Measurements from ENCODE around the gene INHBE. TPM values are rescaled to one million over a fixed set of nuclear protein-coding genes. Genes with fewer than 3 reads are reported as not detected.

INHBE gene
- polyA plus RNA-seq, 1 experiment: 10.8 TPM

DNA sequence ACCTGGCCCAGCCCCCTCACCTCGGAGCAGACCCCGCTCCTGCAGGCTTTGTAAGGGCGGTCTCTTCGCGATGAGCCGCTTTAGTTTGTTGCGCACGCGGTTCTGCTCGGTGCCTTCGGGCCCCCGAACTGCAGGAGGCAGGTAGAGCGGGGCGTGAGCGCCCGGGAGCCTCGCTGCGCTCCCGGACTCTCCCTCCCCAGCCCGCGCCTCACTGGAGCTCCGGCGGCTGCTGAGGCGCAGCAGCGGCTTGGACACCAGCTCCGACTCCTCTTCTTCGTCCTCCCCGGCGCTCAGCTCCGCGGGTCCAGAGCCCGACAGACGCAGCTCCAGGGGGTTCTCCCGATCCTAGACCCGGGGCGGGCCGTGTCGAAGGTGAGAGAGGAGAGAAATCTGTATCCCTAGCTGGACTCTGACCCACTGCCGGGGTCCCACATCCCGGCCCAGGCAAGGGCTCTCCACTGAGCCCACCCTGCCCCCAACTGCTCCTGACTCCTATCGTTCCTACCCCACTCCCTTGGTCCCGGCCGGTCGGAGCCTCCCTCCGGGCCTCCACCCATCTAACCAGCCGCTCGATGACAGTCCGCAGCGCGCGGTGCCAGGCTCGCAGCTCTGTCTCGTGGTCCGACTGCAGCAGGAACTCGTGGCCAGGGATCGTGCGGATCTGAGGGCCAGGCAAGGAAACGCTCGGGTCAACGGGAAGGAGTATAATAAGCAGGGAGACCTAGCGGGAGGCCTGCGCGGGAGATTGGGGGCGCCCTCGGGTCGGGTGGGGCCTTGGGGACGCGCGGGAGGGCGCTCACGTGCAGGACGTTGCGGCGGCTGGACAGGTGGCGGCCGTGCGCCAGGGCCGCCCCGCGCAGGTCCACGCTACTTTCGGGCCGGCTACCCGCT lies 20.4 kb downstream of the INHBE start:
- peak overlapping the region; percentile 36 for H3K4me3 ChIP-seq (ENCODE audit: low read depth, low read length)
- no peak overlapping the region for H3K27ac ChIP-seq (ENCODE audit: low read depth, low read length)
- no peaks in the 10 kb centered on the region; the same call in 1 of the 2 replicates for H3K9me3 ChIP-seq (ENCODE audit: control insufficient read depth, insufficient read depth, low read length)
- CTCF ChIA-PET: interaction anchor here (0.6 to 2.7 kb wide), 3 partner anchors 13 to 42 kb away, joined by 6 to 14 read pairs (median 9); partner anchors contain the start of gene GLI1
- POLR2A ChIA-PET: interaction anchor here (0.6 to 0.9 kb wide), 2 partner anchors 44 to 363 kb away, joined by 4 to 5 read pairs; partner anchors contain the start of gene DDIT3
- H3K27me3 ChIP-seq (ENCODE audit: control insufficient read depth, insufficient read depth, low read length): peaks cover 42% of the 10 kb centered on the region
- no peak for DNase-seq (ENCODE audit: low read depth, low spot score)
- TF ChIP-seq, protein P1, sequence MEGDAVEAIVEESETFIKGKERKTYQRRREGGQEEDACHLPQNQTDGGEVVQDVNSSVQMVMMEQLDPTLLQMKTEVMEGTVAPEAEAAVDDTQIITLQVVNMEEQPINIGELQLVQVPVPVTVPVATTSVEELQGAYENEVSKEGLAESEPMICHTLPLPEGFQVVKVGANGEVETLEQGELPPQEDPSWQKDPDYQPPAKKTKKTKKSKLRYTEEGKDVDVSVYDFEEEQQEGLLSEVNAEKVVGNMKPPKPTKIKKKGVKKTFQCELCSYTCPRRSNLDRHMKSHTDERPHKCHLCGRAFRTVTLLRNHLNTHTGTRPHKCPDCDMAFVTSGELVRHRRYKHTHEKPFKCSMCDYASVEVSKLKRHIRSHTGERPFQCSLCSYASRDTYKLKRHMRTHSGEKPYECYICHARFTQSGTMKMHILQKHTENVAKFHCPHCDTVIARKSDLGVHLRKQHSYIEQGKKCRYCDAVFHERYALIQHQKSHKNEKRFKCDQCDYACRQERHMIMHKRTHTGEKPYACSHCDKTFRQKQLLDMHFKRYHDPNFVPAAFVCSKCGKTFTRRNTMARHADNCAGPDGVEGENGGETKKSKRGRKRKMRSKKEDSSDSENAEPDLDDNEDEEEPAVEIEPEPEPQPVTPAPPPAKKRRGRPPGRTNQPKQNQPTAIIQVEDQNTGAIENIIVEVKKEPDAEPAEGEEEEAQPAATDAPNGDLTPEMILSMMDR (IDR thresholded peaks at IDR 0.05; ENCODE audit: low read depth, low read length): no peak

DNA sequence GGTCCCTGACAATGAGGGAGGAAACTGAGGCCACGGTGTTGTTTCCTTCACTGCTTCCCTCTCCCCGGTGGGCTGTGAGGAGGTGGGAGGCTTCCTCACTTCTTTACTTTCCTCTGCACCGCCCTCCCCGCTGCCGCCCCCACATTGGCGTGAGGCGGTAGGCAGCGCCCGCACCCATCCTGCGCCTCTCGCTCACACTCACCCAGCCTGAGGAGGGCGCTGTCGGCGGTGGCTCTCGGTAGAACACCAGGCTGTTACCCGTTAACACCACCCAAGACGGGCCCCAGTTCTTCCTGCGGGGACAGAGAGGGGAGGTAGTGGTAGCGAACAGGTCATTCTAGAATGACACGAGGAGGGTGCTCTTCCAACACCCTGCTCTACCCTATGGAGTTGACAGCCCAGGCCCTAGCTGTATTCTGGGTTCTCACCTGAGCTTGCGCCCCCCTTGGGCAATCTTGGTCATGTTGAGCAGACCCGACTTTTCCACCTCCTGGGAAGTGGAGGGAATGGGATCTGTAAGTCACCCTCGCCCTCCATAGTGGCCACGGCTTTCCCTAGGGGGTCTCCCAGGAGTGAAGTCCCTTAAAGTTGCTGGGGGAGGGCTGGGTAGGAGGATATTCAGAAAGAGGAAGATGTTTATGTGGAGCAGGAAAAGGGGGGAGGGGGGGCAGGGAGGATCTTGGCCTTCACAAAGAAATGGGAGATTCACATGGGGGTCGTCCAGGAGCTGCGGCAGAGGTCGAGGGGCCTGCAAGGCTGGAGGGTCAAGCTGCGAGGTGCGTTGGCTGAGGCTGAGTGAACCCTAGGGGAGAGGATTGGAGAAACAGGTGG lies 21.3 kb downstream of the INHBE start:
- Histone ChIP-seq H3K27ac (ENCODE audit: low read depth, low read length) (no peak overlapping the region), H3K9me3 (ENCODE audit: control insufficient read depth, insufficient read depth, low read length) (no peaks in the 10 kb centered on the region; the same call in 1 of the 2 replicates), H3K27me3 (ENCODE audit: control insufficient read depth, insufficient read depth, low read length) (peaks cover 44% of the 10 kb centered on the region), H3K4me3 (ENCODE audit: low read depth, low read length) (peak overlapping the region; percentile 36)
- CTCF ChIA-PET: interaction anchor here (1.3 kb wide), 1 partner anchor 17 kb away, joined by 5 read pairs; the partner anchor contains the start of gene GLI1
- TF ChIP-seq, protein P1 (IDR thresholded peaks at IDR 0.05; ENCODE audit: low read depth, low read length): peak; percentile 25
- POLR2A ChIA-PET: no interaction called here
- DNase-seq (ENCODE audit: low read depth, low spot score): no peak

DNA sequence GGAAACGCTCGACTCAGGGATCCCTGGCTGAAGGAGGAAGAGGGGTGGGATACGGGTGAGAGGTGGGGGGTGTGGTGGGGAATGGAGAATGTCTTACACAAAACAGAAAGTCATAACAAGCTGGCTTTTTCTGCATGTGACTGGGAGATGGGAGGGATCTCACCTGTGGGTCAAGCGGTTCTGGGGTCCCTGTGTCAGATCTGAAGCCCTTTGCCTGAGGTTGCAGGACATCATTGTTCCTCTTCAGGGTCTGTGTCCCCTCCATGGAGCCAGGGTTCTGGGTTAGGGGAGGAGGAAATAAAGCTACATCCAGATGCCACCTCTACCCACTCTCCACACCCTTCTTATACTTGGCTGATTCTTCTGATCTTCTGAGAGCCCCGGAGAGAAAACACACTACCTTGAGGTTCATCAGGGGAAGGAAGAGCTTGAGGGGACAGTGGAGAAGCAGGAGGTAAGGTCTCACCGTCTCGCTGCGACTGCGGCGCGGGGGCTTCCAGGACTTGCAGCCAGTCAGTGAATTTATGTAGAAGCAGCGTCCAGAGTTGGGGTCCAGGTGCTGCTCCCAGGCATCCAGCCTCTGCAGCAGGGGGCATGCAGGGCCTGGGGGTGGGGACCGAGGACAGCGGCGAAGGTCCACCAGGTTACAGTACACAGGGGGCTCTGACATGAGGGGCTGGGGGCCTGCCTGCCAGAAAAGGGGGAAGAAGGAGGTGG lies 22.0 kb downstream of the INHBE start:
- ChIA-PET CTCF (interaction anchor here (0.9 to 1.3 kb wide), 2 partner anchors 15 to 18 kb away, joined by 3 to 5 read pairs; partner anchors contain the start of gene GLI1), POLR2A (no interaction called here)
- Histone ChIP-seq H3K27ac (ENCODE audit: low read depth, low read length) (no peak overlapping the region), H3K4me3 (ENCODE audit: low read depth, low read length) (no peak overlapping the region), H3K27me3 (ENCODE audit: control insufficient read depth, insufficient read depth, low read length) (peaks cover 43% of the 10 kb centered on the region), H3K9me3 (ENCODE audit: control insufficient read depth, insufficient read depth, low read length) (no peaks in the 10 kb centered on the region; the same call in 1 of the 2 replicates)
- DNase-seq (ENCODE audit: low read depth, low spot score): no peak
- TF ChIP-seq, protein P1 (IDR thresholded peaks at IDR 0.05; ENCODE audit: low read depth, low read length): no peak

DNA sequence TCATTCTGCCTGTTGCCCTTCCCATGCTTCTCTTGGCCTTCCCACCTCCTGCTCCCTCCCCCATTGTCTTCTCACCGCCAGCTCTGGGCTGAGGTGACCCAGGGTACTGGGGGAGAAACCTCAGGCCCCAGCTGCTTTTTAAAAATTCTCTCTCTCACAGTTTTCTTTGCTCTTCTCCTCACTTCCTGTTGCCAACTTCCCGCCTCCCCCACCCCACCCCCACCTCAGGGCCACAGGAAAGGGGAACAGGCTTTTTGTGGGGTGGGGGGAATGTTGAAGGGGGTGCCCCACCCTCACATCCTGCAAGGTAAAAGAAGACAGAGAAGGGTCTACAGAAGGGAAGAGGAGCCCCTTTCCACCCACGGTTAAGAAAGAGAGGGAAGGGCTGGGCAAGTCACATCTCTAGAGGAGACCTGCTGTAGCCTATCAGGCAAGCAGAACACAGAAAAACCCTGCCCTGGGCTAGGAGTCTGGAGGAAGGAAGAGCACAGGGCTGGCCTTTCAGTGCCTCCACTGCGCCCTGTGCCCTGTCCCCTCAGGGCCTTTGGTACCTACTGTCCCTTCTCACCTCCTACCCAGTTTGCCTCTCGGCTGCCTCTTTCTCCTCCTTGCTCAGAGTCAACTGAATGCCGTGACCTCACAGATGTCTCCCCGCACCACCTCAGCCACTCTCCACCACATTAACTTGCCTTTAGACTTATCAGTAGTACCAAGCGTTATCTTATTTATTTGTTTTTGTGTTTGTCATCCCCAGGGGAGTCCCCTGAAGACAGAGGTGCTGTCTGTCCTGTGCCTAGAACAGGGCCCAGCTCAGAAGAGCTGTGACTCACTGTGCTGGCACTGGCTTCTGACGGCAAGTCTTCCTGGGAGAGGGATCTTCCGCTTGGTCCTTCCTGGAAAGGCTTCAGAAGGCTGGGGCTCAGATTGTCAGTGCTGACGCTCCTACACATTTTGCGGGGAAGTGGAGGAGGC lies 22.9 kb downstream of the INHBE start:
- no peak for DNase-seq (ENCODE audit: low read depth, low spot score)
- Histone ChIP-seq H3K9me3 (ENCODE audit: control insufficient read depth, insufficient read depth, low read length) (no peaks in the 10 kb centered on the region; the same call in 1 of the 2 replicates), H3K27ac (ENCODE audit: low read depth, low read length) (no peak overlapping the region), H3K27me3 (ENCODE audit: control insufficient read depth, insufficient read depth, low read length) (peaks cover 42% of the 10 kb centered on the region), H3K4me3 (ENCODE audit: low read depth, low read length) (no peak overlapping the region)
- CTCF ChIA-PET: interaction anchor here (0.9 to 1.3 kb wide), 2 partner anchors 16 to 19 kb away, joined by 3 to 5 read pairs; partner anchors contain the start of gene GLI1
- TF ChIP-seq, protein P1 (IDR thresholded peaks at IDR 0.05; ENCODE audit: low read depth, low read length): no peak
- POLR2A ChIA-PET: no interaction called here

Data from AG04450 (cell line).